ENCODE data around the gene WDR26.
"Not testable (repeated sequence)": the region's sequence is repeated elsewhere in the genome, so short reads cannot be mapped to it uniquely, and the experiment has no call there.

WDR26 gene

DNA sequence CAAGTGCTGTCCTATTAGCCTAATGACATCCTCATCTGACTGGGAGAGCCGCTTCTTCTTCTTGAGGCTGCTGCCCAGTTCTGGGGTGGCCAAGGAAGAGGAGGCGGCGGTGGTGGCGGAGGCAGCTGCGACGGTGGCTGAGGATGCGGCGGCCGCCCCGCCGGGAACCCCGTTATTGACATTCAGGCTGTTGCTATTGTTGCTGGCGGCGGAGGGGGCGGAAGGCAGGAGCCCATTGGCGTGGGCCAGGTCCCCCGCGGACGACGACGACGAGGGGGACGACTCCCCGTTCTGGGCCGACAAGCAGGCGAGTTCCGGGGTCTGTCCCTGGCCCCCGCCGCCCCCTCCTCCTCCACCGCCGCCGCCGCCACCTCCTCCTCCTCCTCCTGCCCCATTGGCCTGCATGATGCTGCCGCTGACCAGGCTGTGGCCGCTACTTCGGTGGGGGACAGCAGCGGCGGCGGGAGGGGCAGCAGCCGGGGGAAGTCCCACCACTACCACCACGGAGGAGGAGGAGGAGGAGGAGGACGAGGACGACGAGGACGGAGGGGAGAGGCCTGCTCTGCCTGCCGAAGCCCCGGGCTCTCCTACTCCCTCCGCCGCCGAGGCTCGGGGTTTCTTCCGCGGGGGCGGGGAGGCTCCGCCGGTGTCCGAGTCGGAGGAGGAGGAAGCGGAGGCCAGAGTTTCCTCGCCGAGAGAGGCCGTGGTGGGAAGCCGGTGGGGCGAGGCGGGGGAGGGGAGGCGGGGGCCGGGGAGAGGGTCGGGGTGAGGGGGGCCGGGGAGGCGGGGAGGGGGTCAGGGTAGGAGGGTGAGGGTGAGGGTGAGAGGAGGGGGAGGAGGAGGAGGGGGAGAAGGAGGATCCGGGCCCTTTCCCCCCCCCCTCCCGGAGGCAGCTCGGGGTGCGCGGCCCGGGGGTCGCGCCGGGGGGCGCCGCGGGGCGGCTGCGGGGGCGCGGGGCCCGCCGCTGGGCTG, 610 bp downstream of the WDR26 start:
- DNase-seq, result peak in 1 of 2 experiments; percentile 25

DNA sequence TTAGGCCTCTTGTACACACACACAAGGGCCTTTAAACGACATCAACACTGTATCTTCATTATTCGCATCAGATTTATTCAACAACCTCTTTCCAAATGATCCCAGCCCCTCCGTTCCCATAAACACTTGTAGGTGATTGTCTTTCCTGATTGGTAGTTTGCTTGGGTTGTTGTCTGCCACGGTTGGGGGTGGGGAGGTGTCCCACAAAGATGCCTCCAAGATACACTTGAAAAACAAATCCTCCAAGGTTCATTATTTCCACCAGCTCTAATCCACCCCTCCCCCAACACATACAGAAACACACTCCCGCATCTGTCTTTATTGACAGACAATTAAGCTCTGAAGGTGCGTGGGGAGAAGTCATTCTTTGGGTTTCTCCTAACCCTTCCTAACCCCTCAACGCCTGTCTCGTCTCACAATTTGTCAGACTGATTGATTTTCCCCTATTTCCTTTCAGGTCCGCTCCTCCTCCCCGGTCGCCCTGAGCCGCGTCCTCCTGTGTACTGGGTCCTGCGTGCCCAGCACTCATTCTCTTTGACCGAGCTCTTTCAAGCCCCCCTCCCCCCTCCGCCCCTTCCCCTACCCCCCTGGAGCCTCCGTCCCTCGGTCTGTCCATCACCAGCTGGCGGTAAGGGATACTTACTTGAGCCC, 1.4 kb downstream of the WDR26 start:
- DNase-seq, result peak in 1 of 2 experiments; percentile 25

- DNase-seq, result peak in 1 of 2 experiments; percentile 1
These were observed 1.9 kb downstream of the WDR26 start for GRCh38 chr1:224432672-224433040.

DNA sequence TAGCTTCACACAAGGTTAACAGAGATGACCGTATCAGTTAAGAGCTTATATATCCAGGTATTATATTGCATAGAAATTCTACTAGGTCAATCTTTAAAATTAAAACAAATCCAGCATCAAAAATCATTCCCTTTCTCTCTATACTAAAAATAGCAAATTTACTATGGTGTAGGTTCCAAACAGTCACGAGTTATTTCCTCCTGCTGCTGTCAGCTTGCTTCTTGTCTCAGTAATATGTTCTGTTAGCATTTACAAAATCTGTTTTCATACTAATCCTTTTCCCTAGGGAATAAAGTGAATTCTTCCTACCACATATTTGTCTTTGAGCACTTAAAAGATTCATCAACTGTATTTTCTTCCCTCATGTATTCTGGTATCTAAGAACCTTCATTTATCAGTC, 2.5 kb downstream of the WDR26 start:
- no peak for DNase-seq

- DNase-seq, result no peak
These were observed 2.9 kb downstream of the WDR26 start for GRCh38 chr1:224431726-224432125.

DNA sequence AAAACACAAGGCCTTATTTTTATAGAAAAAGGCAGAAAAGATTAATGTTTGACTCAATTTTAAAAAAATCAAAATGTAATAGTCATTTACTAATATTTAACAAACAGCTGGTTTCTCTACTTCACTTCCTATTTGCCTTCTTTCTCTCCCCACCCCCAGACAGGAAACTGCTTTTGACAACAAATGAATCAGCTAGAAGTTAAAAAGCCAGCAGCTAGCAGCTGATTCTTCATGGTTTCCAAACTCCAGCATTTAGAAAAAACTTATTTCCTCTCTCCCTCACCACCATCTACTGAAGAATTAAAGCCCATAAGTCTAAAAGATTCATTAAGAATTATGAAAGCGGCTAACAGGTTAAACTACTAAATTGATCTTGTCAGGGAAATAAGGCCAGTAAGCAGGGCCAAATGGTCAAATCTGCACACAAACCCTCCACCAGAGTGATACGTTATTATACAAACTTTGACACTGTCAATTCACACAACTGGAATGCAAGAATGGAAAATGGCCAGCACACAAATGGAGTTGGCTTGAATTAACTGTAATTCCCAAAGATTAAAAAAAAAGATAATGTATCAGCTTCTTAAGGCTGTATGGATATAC, 4.0 kb downstream of the WDR26 start:
- no peak for DNase-seq

DNA sequence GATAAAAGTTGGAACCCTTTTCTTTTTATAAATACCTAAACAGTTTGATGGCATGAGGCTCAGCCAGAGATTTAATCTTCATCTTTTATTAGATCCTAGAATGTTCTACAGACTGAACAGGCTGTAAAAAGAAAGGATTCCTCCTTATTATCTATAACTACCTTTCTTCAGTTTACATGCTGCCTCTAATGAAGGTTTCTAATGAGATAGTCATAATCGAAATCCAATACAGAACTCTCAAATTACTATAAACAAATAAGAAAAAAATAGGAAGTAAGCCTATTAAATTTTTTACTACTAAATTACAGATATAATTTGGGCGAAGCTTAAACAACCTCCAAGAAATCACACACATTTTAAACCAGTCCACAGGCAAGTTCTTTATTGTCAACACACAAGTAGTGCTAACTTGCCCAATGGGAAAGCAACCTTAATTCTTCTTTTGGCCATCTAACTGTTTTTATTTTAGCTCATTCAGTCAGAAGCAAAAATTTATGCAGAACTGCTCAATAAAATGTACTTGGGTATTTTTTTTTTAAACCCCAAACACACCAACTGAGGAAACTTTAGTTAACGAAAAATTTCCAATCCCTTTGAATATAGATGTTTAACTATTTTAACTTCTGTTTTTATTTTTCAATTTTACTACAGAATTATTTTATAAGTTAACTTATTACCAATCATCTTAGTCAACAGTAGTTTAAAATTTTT, 4.8 kb downstream of the WDR26 start:
- DNase-seq, result no peak

- DNase-seq, result not testable (repeated sequence)
These were observed 5.9 kb downstream of the WDR26 start for GRCh38 chr1:224428713-224429112.

DNA sequence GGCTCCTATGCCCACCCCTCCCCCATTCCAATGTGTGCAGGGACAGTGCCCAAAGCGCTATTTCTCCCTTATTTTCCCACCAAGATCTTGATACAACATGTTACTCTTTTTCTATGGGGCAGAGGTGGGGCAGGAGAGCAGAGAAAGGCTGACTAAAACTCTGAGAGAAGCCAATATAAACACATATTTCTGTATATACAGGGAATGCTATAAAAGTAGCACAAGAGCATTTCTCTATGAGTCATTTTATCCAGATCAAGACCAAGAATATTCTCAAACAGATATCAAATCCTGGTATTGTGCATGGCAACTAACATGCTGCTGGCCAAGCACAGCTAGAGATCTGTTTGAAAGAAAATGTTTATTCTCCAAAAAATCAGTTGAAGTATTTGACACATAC, 7.3 kb downstream of the WDR26 start:
- no peak for DNase-seq

- DNase-seq, result not testable (repeated sequence)
These were observed 7.7 kb downstream of the WDR26 start for GRCh38 chr1:224426869-224427268.

- no peak for DNase-seq
These were observed 9.2 kb downstream of the WDR26 start for GRCh38 chr1:224425279-224425884.

- DNase-seq, result no peak
These were observed 14.5 kb downstream of the WDR26 start for GRCh38 chr1:224420106-224420505.

GRCh38 chr1:224411766-224412165, 22.8 kb downstream of the WDR26 start:
- no peak for DNase-seq

- no peak for DNase-seq
These were observed 26.4 kb downstream of the WDR26 start for GRCh38 chr1:224408294-224408590.

DNA sequence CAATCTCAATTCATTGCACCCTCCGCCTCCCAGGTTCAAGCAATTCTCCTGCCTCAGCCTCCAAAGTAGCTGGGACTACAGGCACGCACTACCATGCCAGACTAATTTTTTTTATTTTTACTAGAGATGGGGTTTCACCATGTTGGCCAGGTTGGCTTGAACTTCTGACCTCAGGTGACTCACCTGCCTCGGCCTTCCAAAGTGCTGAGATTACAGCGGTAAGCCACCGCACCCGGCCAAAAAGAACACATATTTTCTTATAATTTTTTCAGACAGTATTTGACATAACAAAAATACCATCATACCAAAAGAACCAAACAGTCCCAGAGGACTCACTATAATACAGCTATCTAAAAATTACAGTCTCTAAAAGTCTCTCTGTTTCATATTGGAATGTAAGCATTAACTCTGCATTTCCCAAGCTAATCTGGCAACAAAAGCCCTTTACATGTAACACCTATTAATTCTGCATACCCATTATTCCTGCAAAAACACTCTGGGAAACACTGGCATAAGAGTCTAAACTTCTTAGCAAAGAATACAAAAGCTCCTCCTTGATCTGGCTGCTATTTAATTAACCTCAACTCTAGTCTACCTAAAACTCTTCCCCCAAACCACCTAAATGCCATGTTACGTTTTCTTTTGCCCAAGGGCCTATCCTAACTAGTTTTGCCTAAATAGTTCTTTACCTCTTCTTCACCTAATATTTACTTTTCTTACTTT, 26.9 kb downstream of the WDR26 start:
- no peak for DNase-seq

- DNase-seq, result no peak
These were observed 28.4 kb downstream of the WDR26 start for GRCh38 chr1:224406216-224406615.

GRCh38 chr1:224405604-224405970, 29.0 kb downstream of the WDR26 start:
- DNase-seq, result no peak

DNA sequence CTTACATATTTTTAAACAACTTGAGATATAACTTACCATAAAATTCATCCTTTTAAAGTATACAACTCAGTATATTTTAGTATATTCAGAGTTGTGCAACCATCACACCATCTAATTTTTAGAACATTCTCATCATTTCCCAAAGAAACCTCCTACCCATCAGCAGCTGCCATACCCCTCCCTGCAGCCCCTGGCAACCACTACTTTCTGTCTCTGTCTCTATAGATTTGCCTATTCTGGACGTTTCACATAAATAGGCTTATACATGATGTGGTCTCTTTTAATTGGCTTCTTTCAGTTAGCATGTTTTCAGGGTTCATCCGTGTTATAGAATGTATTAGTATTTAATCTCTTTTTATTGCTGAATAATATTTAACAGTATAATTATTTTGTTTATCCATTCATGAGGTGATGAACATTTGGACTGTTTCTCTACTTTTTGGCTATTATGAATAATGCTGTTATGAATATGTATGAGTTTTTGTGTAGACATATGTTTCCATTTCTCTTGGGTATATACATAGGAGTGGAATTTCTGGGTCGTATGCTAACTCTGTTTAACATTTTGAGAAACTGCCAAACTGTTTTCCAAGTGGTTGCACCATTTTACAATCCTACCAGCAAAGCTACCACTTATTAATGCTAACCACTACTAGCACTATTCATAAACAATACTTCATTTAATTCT, 29.5 kb downstream of the WDR26 start:
- DNase-seq, result no peak

GRCh38 chr1:224402472-224403036, 32.0 kb downstream of the WDR26 start:
- no peak for DNase-seq

GRCh38 chr1:224399887-224400286, 34.7 kb downstream of the WDR26 start:
- no peak for DNase-seq

DNA sequence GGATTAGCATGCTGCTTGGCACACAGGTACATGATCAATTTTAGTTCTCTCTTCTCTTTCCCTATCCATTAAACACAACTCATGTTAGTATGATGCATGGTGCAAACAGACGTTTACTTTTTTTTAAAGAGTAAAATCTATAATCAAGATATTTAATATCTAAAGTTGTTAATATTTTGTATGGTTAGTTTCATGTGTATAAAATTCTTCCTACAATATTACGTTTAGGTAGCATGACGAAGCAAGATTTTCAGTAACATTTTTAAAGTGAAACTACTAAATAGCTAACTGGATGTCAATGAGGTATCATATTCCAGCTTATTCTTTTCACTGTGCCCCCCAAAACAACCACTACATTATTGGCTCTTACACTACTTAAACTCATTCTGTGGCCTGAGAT, 41.3 kb downstream of the WDR26 start:
- no peak for DNase-seq

All from NCI-H526 (cell line).